MCF 10A (cell line): ENCODE data around the gene TMEFF2. TPM values are rescaled to one million over a fixed set of nuclear protein-coding genes. Genes with fewer than 3 reads are reported as not detected.

Source experiments
- BruUV-seq: library from RNA; stranded (reverse); fragments of 400-500 nt; replicated peaks from 2 replicates; lab custom pipeline; 2021; lab: Mats Ljungman, UMichigan
- CTCF ChIA-PET: fragments of 300-600 bp; sonication (Branson Sonifier 250); formaldehyde crosslinking; extraction: SDS; loops from one replicate; lab custom pipeline; 2021; ENCODE audit warnings: antibody characterized with exemption, inconsistent platforms; lab: Yijun Ruan, JAX
- POLR2A ChIA-PET: fragments of 300-600, 350-650 bp; sonication (Branson Sonifier 250); formaldehyde crosslinking; extraction: SDS; loops from one replicate; lab custom pipeline; 2020; ENCODE audit warnings: antibody characterized with exemption, inconsistent platforms; lab: Yijun Ruan, JAX
- DNase-seq: peaks from one replicate; pipeline ENCODE4 v3.0.0-alpha.2; 2018; ENCODE audit not compliant: unreplicated experiment
- H3K27ac Mint-ChIP-seq: one replicate; pipeline ENCODE4 v1.8.0; 2022; ENCODE audit warnings: mild to moderate bottlenecking, low read depth, mixed read lengths; ENCODE audit not compliant: unreplicated experiment
- H3K27me3 Mint-ChIP-seq: one replicate; pipeline ENCODE4 v1.8.0; 2022; ENCODE audit warnings: mixed read lengths; ENCODE audit not compliant: insufficient read depth, unreplicated experiment
- H3K36me3 Mint-ChIP-seq: one replicate; pipeline ENCODE4 v1.8.0; 2022; ENCODE audit warnings: mild to moderate bottlenecking, moderate library complexity, mixed read lengths; ENCODE audit not compliant: insufficient read depth, unreplicated experiment
- H3K4me1 Mint-ChIP-seq: one replicate; pipeline ENCODE4 v1.8.0; 2022; ENCODE audit warnings: mixed read lengths; ENCODE audit not compliant: insufficient read depth, unreplicated experiment
- H3K4me3 Mint-ChIP-seq: one replicate; pipeline ENCODE4 v1.8.0; 2022; ENCODE audit warnings: mild to moderate bottlenecking, moderate library complexity, mixed read lengths; ENCODE audit not compliant: unreplicated experiment
- H3K9me3 Mint-ChIP-seq: one replicate; pipeline ENCODE4 v1.8.0; 2022; ENCODE audit warnings: mixed read lengths; ENCODE audit not compliant: unreplicated experiment
- CTCF ChIP-seq: fragments of 200-600 bp; IDR thresholded peaks from one replicate; pipeline ENCODE4 v1.8.0; 2022; ENCODE audit warnings: antibody characterized with exemption, mild to moderate bottlenecking; ENCODE audit not compliant: unreplicated experiment
- intact Hi-C: fragments of 100-400 bp; cut with micrococcal nuclease; formaldehyde crosslinking; loops from 2 replicates; pipeline ENCODE4 v1.14.1; 2022
- total RNA-seq: library from RNA; stranded (reverse); gene quantifications from 2 replicates; pipeline ENCODE4 v1.2.3, GENCODE V29; 2022

The TMEFF2 gene
- total RNA-seq, 1 experiment from 2014 or later = not detected

GRCh38 chr2:191946471-191947182 lies 248.1 kb downstream of the TMEFF2 start:
- intact Hi-C loops = no loop called here
- H3K27me3 Mint-ChIP-seq = no peaks in the 10 kb centered on the region
- peaks cover 27% of the 10 kb centered on the region for H3K4me1 Mint-ChIP-seq
- POLR2A ChIA-PET = no interaction called here
- no peak overlapping the region for H3K27ac Mint-ChIP-seq
- TF ChIP-seq CTCF = no peak
- no peak overlapping the region for H3K4me3 Mint-ChIP-seq
- no peaks in the 10 kb centered on the region for H3K36me3 Mint-ChIP-seq
- CTCF ChIA-PET = interaction anchor here (0.6 kb wide), 1 partner anchor 144 kb away, joined by 3 read pairs; no protein-coding TSS in a partner anchor
- DNase-seq = no peak
- H3K9me3 Mint-ChIP-seq = no peaks in the 10 kb centered on the region
- no TSS peak for BruUV-seq

GRCh38 chr2:191945623-191946022 lies 249.1 kb downstream of the TMEFF2 start:
- H3K27ac Mint-ChIP-seq = no peak overlapping the region
- BruUV-seq = no TSS peak

GRCh38 chr2:191942739-191943103 lies 252.0 kb downstream of the TMEFF2 start:
- no peaks in the 10 kb centered on the region for H3K27me3 Mint-ChIP-seq
- CTCF ChIA-PET = interaction anchor here (0.7 to 1.0 kb wide), 3 partner anchors 15 to 48 kb away, joined by 3 to 6 read pairs (median 4); no protein-coding TSS in a partner anchor
- H3K27ac Mint-ChIP-seq = peak overlapping the region; percentile 13
- peaks cover 21% of the 10 kb centered on the region for H3K4me1 Mint-ChIP-seq
- DNase-seq = no peak
- TF ChIP-seq CTCF = no peak
- no TSS peak for BruUV-seq
- POLR2A ChIA-PET = interaction anchor here (1.2 to 1.5 kb wide), 3 partner anchors 12 to 96 kb away, joined by 3 to 4 read pairs (median 4); no protein-coding TSS in a partner anchor
- intact Hi-C loops = no loop called here
- no peaks in the 10 kb centered on the region for H3K36me3 Mint-ChIP-seq
- H3K9me3 Mint-ChIP-seq = no peaks in the 10 kb centered on the region
- H3K4me3 Mint-ChIP-seq = no peak overlapping the region

More at GRCh38 chr2:191945623-191946022, 249.1 kb downstream of the TMEFF2 start:
- Mint-ChIP-seq H3K9me3 (no peaks in the 10 kb centered on the region), H3K4me1 (peaks cover 21% of the 10 kb centered on the region), H3K27me3 (no peaks in the 10 kb centered on the region), H3K4me3 (no peak overlapping the region), H3K36me3 (no peaks in the 10 kb centered on the region)
- TF ChIP-seq CTCF = no peak
- intact Hi-C loops = no loop called here
- CTCF ChIA-PET = no interaction called here
- POLR2A ChIA-PET = no interaction called here
- DNase-seq = no peak

GRCh38 chr2:191942090-191942738 lies 252.5 kb downstream of the TMEFF2 start:
- Mint-ChIP-seq H3K9me3 (no peaks in the 10 kb centered on the region), H3K4me3 (no peak overlapping the region), H3K36me3 (no peaks in the 10 kb centered on the region), H3K4me1 (peaks cover 21% of the 10 kb centered on the region), H3K27me3 (no peaks in the 10 kb centered on the region), H3K27ac (peak overlapping the region; percentile 13)
- no TSS peak for BruUV-seq
- intact Hi-C loops = no loop called here
- TF ChIP-seq CTCF = no peak
- ChIA-PET CTCF (interaction anchor here (0.7 kb wide), 1 partner anchor 14 kb away, joined by 4 read pairs; no protein-coding TSS in a partner anchor), POLR2A (interaction anchor here (0.8 to 1.5 kb wide), 4 partner anchors 11 to 96 kb away, joined by 3 to 4 read pairs (median 4); no protein-coding TSS in a partner anchor)
- no peak for DNase-seq
